ENCODE data around the gene ADAMTS16. TPM values are rescaled to one million over a fixed set of nuclear protein-coding genes. Genes with fewer than 3 reads are reported as not detected.

ADAMTS16 gene
- polyA plus RNA-seq, 3 donors, result 61.0 to 75.3 (median 64.6) TPM

- DNase-seq (ENCODE audit: extremely low read depth in 1 of 11, low read depth in 9 of 11, low spot score in 4 of 11), result no peak
Measured at GRCh38 chr5:5296051-5296450, 155.9 kb downstream of the ADAMTS16 start.

DNA sequence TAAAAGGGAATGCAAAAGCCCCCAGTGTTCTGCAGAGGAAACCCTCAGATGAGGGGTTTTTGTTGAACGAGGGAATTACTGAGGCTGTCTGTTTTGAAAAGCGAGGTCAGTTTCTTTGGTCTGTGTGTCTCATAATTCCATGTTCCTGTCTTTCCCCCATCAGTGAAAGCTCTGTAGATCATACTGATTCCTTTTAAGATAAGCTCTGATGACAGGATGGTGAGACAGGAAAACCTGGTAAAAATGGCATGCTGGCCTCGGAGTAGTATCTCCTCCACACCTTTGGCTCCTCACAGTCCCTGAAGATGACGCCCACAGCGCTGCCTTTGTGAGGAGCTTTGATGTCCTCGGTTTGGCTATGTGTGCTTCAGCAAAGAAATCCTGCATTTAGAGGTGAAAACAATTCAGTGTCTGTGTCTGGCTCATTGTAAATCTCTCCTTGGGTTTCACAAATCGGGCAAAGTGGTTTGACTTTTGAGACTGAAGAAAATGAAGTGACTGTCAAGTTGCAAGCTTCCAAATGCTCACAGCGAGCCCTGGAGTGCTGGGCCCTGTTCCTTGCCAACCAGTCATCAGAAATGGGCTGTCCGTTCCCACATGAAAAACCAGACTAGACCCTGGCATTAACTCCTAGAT, 157.4 kb downstream of the ADAMTS16 start:
- no peak for DNase-seq (ENCODE audit: extremely low read depth in 1 of 11, low read depth in 9 of 11, low spot score in 4 of 11)

DNA sequence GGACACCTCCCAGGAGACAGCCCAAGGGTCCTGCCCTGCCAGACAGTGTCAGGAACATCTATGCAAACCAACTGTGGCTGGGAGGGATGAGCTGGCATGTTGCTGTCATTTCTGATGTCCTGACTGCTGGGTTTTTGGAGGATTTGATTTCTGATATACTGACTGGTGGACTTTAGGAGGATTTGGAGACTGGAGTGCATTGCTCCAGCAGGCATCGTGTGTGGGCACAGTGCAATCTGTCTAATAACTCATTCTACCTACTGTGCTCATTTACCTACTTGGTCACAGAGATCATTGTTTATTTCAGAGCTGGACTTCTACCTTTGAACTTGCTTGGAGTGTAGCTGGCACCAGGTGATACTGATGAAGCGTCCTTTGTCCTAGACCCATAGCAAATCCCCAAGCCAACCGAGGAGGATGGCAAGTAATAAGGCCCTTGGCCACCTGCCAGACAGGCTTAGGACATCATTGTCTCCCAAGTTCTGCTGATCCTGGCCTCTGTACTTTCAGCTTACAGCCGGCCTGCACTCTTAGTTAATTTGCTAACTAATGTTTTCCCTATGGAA, 158.0 kb downstream of the ADAMTS16 start:
- peak in 1 of 11 donors; percentile 11 for DNase-seq (ENCODE audit: extremely low read depth in 1 of 11, low read depth in 9 of 11, low spot score in 4 of 11)

GRCh38 chr5:5298841-5299541, 158.9 kb downstream of the ADAMTS16 start:
- no peak for DNase-seq (ENCODE audit: extremely low read depth in 1 of 11, low read depth in 9 of 11, low spot score in 4 of 11)

- DNase-seq (ENCODE audit: extremely low read depth in 1 of 11, low read depth in 9 of 11, low spot score in 4 of 11), result no peak
Measured at GRCh38 chr5:5301176-5301575, 161.0 kb downstream of the ADAMTS16 start.

DNA sequence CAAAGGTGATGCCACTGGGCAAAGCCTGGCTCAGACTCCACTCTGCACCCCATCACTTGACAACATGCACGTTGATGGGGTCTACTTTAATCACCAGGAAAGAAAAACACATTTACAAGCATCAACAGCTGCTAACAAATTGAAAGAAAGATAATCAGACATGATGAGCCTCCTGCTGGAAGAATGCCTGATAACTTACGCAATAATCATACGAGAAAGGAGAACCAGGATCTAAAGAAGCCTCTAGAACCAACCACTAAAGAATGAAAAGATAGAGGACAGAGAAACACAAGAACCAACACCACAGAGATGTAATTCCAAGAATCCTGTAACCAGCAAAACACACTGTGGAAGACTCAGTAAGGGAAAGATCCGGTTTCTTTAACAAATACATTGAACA, 162.1 kb downstream of the ADAMTS16 start:
- DNase-seq (ENCODE audit: extremely low read depth in 1 of 11, low read depth in 9 of 11, low spot score in 4 of 11), result no peak

DNA sequence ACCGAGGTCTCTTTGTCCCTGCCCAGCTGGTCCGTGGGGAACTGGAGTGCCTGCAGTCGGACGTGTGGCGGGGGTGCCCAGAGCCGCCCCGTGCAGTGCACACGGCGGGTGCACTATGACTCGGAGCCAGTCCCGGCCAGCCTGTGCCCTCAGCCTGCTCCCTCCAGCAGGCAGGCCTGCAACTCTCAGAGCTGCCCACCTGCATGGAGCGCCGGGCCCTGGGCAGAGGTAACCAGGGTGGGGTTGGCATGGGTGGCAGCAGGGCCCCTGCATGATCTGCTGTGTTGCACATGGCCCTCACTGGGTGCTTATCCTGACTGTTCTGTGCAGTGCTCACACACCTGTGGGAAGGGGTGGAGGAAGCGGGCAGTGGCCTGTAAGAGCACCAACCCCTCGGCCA, 163.1 kb downstream of the ADAMTS16 start:
- no peak for DNase-seq (ENCODE audit: extremely low read depth in 1 of 11, low read depth in 9 of 11, low spot score in 4 of 11)

- no peak for DNase-seq (ENCODE audit: extremely low read depth in 1 of 11, low read depth in 9 of 11, low spot score in 4 of 11)
Measured at GRCh38 chr5:5304361-5305020, 164.4 kb downstream of the ADAMTS16 start.

GRCh38 chr5:5306696-5307095, 166.6 kb downstream of the ADAMTS16 start:
- no peak for DNase-seq (ENCODE audit: extremely low read depth in 1 of 11, low read depth in 9 of 11, low spot score in 4 of 11)

GRCh38 chr5:5308319-5308718, 168.2 kb downstream of the ADAMTS16 start:
- no peak for DNase-seq (ENCODE audit: extremely low read depth in 1 of 11, low read depth in 9 of 11, low spot score in 4 of 11)

DNA sequence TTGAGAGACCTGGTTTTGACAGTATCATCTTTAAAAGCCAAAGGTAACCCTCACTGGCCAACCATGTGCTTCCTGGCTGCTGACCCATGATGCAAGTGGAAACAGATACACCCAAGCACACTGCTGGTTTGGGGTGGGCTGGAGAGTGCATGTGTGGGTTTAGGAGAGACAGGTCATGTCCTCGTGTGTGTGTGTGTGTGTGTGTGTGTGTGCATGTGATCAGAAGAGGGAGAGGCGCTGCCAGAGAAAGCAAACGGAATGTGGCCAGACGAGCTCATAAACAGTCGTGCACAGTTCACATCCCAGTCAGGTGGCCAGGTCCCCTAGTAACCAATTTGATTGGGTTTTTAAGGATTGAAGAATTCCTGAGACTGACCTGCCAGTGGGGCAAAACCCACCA, 169.5 kb downstream of the ADAMTS16 start:
- no peak for DNase-seq (ENCODE audit: extremely low read depth in 1 of 11, low read depth in 9 of 11, low spot score in 4 of 11)

DNA sequence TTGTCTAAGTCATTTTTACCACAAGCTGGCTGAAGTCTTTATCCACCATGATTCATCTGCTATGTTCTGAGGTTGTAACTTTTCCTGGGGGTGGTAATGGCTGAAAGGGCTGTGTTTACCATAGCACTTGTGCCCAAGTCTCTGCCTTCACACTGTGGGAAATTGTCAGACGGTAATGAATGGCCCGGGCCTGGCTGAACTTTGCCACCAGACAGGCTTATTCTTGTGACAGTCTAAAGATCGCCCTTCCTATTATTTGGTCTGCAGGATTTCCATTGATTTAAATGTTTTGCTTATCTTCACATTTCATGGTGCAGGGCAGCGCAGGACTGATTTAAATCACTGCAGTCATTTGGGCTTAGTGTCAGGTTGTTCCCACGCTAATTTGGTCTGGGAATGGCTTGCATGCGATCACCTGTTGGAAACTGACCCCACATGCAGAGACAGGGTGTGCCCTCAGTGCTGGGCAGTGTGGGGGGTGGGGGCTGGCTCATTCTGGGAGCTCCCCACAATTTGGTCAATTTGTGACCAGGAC, 173.0 kb downstream of the ADAMTS16 start:
- DNase-seq (ENCODE audit: extremely low read depth in 1 of 11, low read depth in 9 of 11, low spot score in 4 of 11), result no peak

DNA sequence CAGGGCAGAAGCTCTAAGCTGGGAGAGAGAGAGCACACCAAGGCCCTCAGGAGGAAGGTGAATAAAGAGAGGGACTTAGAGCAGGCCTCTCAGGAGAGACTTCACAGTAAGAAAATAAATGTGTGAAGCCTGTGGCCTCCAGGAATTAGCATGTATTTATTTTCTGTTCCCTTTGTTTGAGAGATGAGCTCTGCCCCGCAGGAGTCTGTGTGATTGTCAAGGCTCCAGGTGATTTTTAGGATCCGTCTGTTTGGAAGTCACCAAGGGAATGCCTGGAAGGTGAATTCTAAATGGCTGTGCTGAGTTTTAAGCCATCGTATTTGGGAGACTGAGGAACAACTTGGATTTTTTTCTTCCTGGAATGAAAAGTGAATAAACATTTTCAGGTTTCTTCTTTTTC, 174.0 kb downstream of the ADAMTS16 start:
- no peak for DNase-seq (ENCODE audit: extremely low read depth in 1 of 11, low read depth in 9 of 11, low spot score in 4 of 11)

DNA sequence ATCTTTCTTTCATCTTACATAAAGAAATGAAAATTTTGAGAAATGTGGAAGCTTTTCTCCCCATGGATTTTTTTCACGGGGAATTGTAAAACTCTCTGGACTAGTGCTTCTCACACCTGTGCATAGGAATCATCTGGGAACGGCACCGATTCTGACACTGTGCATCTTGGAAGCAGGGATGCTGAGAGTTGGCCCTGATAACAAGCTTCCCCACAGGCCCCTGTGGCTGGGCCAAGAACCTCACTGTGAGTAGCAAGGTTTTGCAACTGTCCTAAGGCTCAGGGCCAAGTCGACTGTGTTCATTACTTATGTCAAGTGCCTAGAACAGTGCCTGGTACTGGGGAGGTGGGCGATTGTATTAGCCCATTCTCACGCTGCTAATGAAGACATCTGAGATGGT, 174.5 kb downstream of the ADAMTS16 start:
- no peak for DNase-seq (ENCODE audit: extremely low read depth in 1 of 11, low read depth in 9 of 11, low spot score in 4 of 11)

- no peak for DNase-seq (ENCODE audit: extremely low read depth in 1 of 11, low read depth in 9 of 11, low spot score in 4 of 11)
Measured at GRCh38 chr5:5315068-5315980, 175.2 kb downstream of the ADAMTS16 start.

GRCh38 chr5:5316334-5316733, 176.2 kb downstream of the ADAMTS16 start:
- no peak for DNase-seq (ENCODE audit: extremely low read depth in 1 of 11, low read depth in 9 of 11, low spot score in 4 of 11)

GRCh38 chr5:5317976-5318375, 177.8 kb downstream of the ADAMTS16 start:
- DNase-seq (ENCODE audit: extremely low read depth in 1 of 11, low read depth in 9 of 11, low spot score in 4 of 11), result no peak

DNA sequence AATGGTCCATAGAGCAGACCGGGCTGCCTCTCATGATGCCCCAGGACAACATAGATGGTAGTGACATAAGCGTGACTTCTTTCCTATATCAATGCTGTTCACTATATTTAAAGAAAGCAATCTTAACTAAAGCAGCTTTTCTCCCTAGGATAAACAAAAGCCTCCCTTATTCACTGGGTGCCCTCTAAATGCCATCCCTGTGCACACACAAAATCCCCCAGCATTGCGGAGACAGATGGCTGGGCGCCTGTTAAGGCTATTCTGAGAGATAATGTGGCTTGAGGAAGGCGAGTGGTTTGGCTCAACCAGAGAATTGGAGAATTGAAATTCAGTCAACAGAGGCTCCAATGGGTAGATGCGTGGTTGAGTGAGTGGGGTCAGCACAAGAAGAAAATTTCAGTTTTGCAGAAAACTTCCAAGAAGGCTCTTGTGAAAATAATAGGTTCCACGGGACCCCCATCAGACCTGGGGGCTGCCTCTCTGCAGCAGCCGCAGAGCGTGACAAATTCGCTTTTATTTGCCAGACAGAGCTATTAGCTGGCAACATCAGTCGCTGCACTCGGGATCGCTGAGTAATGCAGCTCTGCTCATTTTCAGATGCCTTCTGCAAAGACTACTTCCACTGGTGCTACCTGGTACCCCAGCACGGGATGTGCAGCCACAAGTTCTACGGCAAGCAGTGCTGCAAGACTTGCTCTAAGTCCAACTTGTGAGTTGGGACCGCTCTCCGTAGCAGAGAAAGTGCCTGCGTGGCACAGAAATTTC, 178.5 kb downstream of the ADAMTS16 start:
- no peak for DNase-seq (ENCODE audit: extremely low read depth in 1 of 11, low read depth in 9 of 11, low spot score in 4 of 11)

Data from renal cortex interstitium (tissue), 11 donors.